NCI-H69 (cell line): ENCODE results near the gene WASHC1.
"Not testable (repeated sequence)": the region's sequence is repeated elsewhere in the genome, so short reads cannot be mapped to it uniquely, and the experiment has no call there.

Experiments
- DNase-seq: peaks from one replicate; lab custom pipeline; 2025; lab: John Stamatoyannopoulos, UW

The WASHC1 gene, protein sequence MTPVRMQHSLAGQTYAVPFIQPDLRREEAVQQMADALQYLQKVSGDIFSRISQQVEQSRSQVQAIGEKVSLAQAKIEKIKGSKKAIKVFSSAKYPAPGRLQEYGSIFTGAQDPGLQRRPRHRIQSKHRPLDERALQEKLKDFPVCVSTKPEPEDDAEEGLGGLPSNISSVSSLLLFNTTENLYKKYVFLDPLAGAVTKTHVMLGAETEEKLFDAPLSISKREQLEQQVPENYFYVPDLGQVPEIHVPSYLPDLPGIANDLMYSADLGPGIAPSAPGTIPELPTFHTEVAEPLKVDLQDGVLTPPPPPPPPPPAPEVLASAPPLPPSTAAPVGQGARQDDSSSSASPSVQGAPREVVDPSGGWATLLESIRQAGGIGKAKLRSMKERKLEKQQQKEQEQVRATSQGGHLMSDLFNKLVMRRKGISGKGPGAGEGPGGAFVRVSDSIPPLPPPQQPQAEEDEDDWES

GRCh38 chr9:29356-29755 lies at the start of gene WASHC1:
Gene WASHC1, minus strand, starts transcription at chr9:29456. Its CDS starts 4,457 bp downstream, at chr9:24999.
- DNase-seq, result not testable (repeated sequence)

GRCh38 chr9:78333-78732 lies 49.1 kb upstream of the WASHC1 start:
- not testable (repeated sequence) for DNase-seq

DNA sequence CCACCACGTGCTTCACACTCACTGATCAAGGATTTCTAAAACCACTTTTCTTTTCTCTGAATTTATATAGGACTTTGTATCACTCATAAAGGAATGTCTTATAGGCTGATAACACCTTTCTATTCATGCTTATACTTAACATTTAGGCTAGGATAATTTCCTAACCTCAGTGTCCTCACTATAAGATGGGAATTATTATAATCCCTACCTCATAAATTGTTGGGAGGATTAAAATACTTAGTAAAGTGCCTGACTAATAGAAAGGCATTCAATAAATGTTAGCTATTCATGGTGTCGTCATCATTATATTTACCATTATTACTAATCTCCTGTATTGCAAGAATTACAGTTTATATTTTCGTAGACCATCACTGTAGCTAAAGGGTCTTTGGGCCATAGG lies 47.1 kb upstream of the WASHC1 start:
- not testable (repeated sequence) for DNase-seq

DNA sequence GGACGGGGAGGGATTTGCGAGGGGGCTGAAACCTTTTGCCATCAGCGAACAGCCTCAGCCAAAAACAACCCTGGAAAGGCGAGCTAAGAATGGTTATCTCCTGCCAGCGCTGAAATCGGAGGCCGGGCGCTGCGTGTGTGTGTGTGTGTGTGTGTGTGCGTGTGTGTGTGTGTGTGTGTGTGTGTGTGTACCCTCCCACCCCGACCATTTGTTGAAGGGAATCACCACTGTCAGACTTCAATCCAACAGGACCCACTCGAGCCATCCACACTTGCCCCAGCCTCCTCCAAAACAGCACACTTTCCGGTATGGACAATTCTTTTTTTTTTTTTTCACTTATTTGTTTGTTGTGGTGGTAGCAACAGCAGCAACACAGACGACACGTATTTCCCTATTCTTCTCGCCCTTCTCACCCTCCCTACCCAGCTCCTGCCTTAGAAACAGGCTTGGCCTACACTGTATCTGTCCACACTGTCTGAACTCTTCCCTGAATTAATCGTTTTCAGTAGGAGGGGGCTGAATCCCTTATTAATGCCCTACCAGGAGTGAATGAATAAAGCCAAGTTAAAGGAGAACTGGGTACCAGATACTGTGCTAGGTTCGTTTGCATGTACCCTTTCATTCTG lies 44.8 kb upstream of the WASHC1 start:
- DNase-seq, result not testable (repeated sequence)

GRCh38 chr9:73076-73899 lies 44.0 kb upstream of the WASHC1 start:
- DNase-seq, result peak; percentile 34

DNA sequence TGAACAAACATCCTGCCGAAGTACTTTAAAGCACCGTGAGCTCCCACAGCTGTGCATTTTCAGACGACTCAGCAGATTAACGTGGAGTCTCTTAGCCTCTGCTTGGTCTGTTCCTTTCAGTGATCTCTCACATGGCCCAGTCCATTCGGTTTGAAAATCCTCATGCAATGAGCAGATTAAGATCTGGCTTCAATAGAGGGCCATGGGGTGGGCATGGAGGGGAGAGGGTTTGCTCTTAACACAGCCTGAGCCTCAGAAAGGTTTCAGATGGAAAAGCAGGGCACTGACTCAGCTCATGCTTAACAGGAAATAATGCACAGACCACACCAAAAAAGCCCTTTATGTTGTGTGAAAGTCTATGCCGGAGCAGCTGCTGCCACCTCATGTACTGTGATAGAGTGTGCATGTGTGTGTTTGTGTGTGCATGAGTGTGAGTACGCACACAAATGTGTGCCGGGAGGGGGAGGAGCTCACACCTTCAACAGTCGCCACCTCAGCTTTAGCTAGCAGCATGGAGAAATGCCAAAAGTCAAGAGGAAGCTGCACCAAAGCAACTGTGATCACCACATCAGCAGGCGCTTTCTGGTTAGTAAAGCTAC lies 33.9 kb upstream of the WASHC1 start:
- DNase-seq, result peak; percentile 18

DNA sequence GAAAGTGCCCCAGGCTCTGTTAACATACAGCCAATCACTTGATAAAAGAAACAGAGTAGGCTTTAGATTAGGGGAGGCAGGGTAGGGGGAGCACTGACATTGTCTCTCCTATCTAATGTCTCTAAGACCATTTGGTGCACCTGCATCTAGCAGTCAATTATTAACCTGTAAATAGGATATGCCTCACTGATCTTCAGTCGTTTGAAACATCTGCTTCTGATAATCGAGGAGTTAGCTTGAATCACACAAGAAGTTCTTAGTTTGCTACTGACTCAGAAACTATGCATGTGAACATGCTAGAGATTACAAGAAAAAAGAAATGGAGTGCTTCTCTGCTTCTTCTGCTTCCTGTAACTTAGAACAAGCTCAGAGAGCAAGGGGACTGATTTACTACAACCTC lies 23.4 kb upstream of the WASHC1 start:
- DNase-seq, result not testable (repeated sequence)

DNA sequence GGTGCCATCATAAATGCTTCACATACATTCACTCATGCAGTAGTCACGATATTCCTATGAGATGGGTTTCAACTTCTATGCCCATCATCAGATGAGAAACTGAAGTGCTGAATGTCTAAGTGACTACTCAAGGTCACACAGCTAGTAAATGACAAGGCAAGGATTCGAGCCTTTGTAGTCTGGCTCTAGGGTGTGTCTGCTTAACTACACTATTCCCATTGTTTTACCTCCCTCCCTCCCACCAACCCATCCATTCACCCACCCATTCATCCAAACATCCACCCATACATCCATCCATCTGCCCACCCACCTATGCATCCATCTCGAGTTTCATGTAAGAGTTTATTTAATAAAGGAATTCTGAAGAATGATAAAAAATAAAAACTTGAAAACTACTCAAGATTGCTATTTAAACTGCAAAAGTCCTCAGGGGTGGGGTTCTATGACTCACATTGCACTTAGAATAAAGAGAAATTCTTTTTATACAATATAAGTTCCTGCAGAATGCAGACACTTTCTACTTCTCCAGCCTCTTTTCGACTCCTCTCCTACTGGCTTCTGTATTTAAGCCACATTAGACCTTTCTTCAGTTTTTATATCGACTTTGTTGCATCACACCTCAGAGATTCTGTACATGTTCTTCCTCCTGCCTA lies 19.1 kb upstream of the WASHC1 start:
- not testable (repeated sequence) for DNase-seq

GRCh38 chr9:46639-47271 lies 17.5 kb upstream of the WASHC1 start:
- not testable (repeated sequence) for DNase-seq

GRCh38 chr9:46164-46563 lies 16.9 kb upstream of the WASHC1 start:
- not testable (repeated sequence) for DNase-seq

- DNase-seq, result not testable (repeated sequence)
These were observed 16.1 kb upstream of the WASHC1 start for GRCh38 chr9:45180-45878.

DNA sequence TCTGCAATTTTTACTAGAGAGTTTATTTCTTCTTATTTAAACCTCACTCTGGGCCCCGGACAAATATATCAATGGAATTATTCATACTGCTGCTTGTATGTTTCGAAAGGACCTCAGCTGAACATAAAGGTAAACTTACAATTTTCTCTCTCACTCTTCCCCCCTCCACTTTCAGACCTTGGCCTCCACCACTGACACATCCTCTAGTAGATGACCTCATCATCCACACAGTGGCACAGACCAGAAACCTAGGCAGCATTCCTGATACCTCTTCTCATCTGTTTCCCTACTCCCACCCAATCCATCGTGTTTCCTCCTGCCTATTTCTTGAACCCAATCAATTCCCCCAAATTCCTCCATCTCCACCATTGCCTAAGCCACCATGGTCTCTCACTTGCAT lies 15.2 kb upstream of the WASHC1 start:
- DNase-seq, result not testable (repeated sequence)

- DNase-seq, result not testable (repeated sequence)
These were observed 14.4 kb upstream of the WASHC1 start for GRCh38 chr9:43636-44035.

DNA sequence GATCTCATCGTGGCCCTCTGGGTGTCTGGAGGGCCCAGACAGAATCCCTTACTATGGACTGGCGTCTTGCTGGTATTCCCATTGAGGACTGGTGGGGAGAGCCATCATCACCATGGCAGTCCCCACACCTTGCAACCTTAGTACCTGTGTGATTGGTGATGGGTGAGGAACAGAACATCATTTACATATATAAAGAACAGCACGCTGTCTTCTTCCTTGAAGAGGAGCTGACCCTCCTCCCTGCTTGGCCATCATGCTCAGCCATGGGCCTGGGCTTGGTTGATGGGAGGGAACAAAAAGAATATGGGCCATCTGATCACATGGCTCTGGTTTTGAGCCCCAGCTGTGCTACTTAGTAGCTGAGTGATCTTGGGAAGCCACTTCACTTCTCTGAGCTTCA lies 13.9 kb upstream of the WASHC1 start:
- not testable (repeated sequence) for DNase-seq

DNA sequence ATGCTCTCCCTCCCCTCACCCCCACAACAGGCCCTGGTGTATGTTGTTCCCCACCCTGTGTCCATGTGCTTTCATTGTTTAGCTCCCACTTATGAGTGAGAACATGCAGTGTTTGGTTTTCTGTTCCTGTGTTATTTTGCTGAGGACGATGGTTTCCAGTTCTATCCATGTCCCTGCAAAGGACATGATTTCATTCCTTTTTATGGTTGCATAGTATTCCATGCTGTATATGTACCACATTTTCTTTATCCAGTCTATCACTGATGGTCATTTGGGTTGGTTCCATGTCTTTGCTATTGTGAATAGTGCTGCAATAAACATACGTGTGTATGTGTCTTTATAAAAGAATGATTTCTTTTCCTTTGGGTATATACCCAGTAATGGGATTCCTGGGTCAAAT lies 12.6 kb upstream of the WASHC1 start:
- not testable (repeated sequence) for DNase-seq

DNA sequence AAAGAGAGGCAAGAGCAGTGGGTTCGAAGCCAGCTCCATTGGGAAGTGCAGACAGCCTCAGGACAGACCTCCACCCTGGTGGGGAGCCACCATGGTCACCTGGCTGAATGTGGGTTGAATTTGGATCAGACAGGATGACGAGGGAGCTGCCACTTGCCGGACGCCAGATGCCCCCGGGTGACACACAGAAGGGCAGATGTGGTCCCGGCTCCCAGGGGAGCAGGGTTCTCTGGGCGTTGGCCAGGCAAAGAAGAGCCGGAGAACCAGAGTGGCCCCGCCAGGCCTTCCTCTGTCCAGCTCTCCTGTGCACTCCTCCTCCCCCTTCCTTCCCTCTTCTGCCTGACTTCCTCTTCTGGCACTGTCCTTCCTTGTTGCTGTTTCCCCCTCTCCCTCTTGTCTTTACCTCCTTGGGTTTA lies 12.0 kb upstream of the WASHC1 start:
- not testable (repeated sequence) for DNase-seq

DNA sequence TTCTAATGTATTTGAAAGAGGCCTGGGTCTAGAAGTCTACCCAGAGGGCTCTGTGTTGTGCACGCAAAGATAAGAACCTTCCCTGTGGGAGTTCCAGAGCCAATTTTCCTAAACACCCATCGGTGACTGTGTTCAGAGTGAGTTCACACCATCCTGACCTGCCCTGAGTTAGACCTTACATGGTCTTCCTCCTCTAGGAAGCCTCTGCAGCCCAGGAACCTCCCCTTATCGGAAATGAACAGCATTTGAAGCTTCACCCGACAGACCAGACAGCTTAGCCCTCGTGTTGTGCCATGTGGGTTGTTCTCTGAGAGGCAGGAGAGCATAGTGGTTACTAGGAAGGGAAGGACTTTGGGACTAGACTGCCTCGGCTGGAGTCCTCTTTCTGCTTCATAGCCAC lies 3.1 kb upstream of the WASHC1 start:
- DNase-seq, result not testable (repeated sequence)

GRCh38 chr9:28775-29174 lies 481 bp downstream of the WASHC1 start:
- not testable (repeated sequence) for DNase-seq

DNA sequence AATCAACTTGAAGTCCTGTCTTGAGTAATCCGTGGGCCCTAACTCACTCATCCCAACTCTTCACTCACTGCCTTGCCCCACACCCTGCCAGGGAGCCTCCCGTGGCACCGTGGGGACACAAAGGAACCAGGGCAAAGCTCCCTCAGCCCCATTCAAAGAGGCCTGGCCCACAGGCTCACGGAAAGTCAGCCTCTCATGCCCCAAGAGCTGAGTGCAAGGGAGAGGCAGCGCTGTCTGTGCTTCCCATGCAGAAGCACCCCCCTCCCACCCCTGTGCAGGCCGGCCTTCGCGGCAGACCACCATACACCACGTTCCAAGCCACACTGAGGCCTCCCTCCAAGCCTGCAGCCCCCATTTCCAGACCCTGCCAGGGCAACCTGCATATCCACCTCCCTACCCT lies 7.6 kb downstream of the WASHC1 start:
- DNase-seq, result not testable (repeated sequence)

GRCh38 chr9:16875-17274 lies 12.4 kb downstream of the WASHC1 start:
- not testable (repeated sequence) for DNase-seq
